ENCODE data around the gene KRTAP3-2.

The KRTAP3-2 gene

GRCh38 chr17:41020336-41020735 is 20.6 kb upstream of the KRTAP3-2 start:
- DNase-seq (ENCODE audit: low read depth in 1 of 2, low spot score in 1 of 2) = peak in 1 of 2 experiments; percentile 68
- no peak for TF ChIP-seq JUND (IDR thresholded peaks at IDR 0.05; ENCODE audit: low read depth)
- in situ Hi-C loops (cut with HindIII; ENCODE audit: low pct_unique_long_range_greater_than_20kb, low sequenced_read_pairs) = no loop called here

- in situ Hi-C loops (cut with HindIII; ENCODE audit: low pct_unique_long_range_greater_than_20kb, low sequenced_read_pairs) = no loop called here
- DNase-seq (ENCODE audit: low read depth in 1 of 2, low spot score in 1 of 2) = no peak
- no peak for TF ChIP-seq JUND (IDR thresholded peaks at IDR 0.05; ENCODE audit: low read depth)
These were observed 19.7 kb upstream of the KRTAP3-2 start for GRCh38 chr17:41019415-41019814.

GRCh38 chr17:41018541-41018940 is 18.8 kb upstream of the KRTAP3-2 start:
- DNase-seq (ENCODE audit: low read depth in 1 of 2, low spot score in 1 of 2) = peak in 1 of 2 experiments; percentile 46
- in situ Hi-C loops (cut with HindIII; ENCODE audit: low pct_unique_long_range_greater_than_20kb, low sequenced_read_pairs) = no loop called here
- no peak for TF ChIP-seq JUND (IDR thresholded peaks at IDR 0.05; ENCODE audit: low read depth)

GRCh38 chr17:41016578-41017215 is 17.0 kb upstream of the KRTAP3-2 start:
- DNase-seq (ENCODE audit: low read depth in 1 of 2, low spot score in 1 of 2) = no peak
- in situ Hi-C loops (cut with HindIII; ENCODE audit: low pct_unique_long_range_greater_than_20kb, low sequenced_read_pairs) = no loop called here
- TF ChIP-seq JUND (IDR thresholded peaks at IDR 0.05; ENCODE audit: low read depth) = no peak

- no peak for TF ChIP-seq JUND (IDR thresholded peaks at IDR 0.05; ENCODE audit: low read depth)
- in situ Hi-C loops (cut with HindIII; ENCODE audit: low pct_unique_long_range_greater_than_20kb, low sequenced_read_pairs) = no loop called here
- no peak for DNase-seq (ENCODE audit: low read depth in 1 of 2, low spot score in 1 of 2)
These were observed 15.7 kb upstream of the KRTAP3-2 start for GRCh38 chr17:41015454-41015853.

- DNase-seq (ENCODE audit: low read depth in 1 of 2, low spot score in 1 of 2) = no peak
- no peak for TF ChIP-seq JUND (IDR thresholded peaks at IDR 0.05; ENCODE audit: low read depth)
These were observed 13.9 kb upstream of the KRTAP3-2 start for GRCh38 chr17:41013606-41014005.

GRCh38 chr17:41013181-41013580 is 13.5 kb upstream of the KRTAP3-2 start:
- in situ Hi-C loops (cut with HindIII; ENCODE audit: low pct_unique_long_range_greater_than_20kb, low sequenced_read_pairs) = no loop called here
- DNase-seq (ENCODE audit: low read depth in 1 of 2, low spot score in 1 of 2) = no peak
- TF ChIP-seq JUND (IDR thresholded peaks at IDR 0.05; ENCODE audit: low read depth) = no peak

More at GRCh38 chr17:41013606-41014005, 13.9 kb upstream of the KRTAP3-2 start:
- in situ Hi-C loops (cut with HindIII; ENCODE audit: low pct_unique_long_range_greater_than_20kb, low sequenced_read_pairs) = no loop called here

GRCh38 chr17:41012326-41013120 is 12.8 kb upstream of the KRTAP3-2 start:
- no peak for DNase-seq (ENCODE audit: low read depth in 1 of 2, low spot score in 1 of 2)
- TF ChIP-seq JUND (IDR thresholded peaks at IDR 0.05; ENCODE audit: low read depth) = no peak
- in situ Hi-C loops (cut with HindIII; ENCODE audit: low pct_unique_long_range_greater_than_20kb, low sequenced_read_pairs) = no loop called here

- in situ Hi-C loops (cut with HindIII; ENCODE audit: low pct_unique_long_range_greater_than_20kb, low sequenced_read_pairs) = no loop called here
- no peak for TF ChIP-seq JUND (IDR thresholded peaks at IDR 0.05; ENCODE audit: low read depth)
- no peak for DNase-seq (ENCODE audit: low read depth in 1 of 2, low spot score in 1 of 2)
These were observed 10.7 kb upstream of the KRTAP3-2 start for GRCh38 chr17:41010441-41010840.

- in situ Hi-C loops (cut with HindIII; ENCODE audit: low pct_unique_long_range_greater_than_20kb, low sequenced_read_pairs) = no loop called here
- no peak for DNase-seq (ENCODE audit: low read depth in 1 of 2, low spot score in 1 of 2)
- TF ChIP-seq JUND (IDR thresholded peaks at IDR 0.05; ENCODE audit: low read depth) = no peak
These were observed 10.2 kb upstream of the KRTAP3-2 start for GRCh38 chr17:41009936-41010335.

- peak; percentile 45 to 94 for DNase-seq (ENCODE audit: low read depth in 1 of 2, low spot score in 1 of 2)
- peak; percentile 96 for TF ChIP-seq JUND (IDR thresholded peaks at IDR 0.05; ENCODE audit: low read depth)
These were observed 9.6 kb upstream of the KRTAP3-2 start for GRCh38 chr17:41009301-41009760.

GRCh38 chr17:41008811-41009210 is 9.1 kb upstream of the KRTAP3-2 start, which contains the start of gene KRTAP3-1:
Gene KRTAP3-1, minus strand, starts transcription at chr17:41009128. Its CDS starts 54 bp downstream, at chr17:41009074.
- peak in 1 of 2 experiments; percentile 35 for DNase-seq (ENCODE audit: low read depth in 1 of 2, low spot score in 1 of 2)
- TF ChIP-seq JUND (IDR thresholded peaks at IDR 0.05; ENCODE audit: low read depth) = no peak
- in situ Hi-C loops (cut with HindIII; ENCODE audit: low pct_unique_long_range_greater_than_20kb, low sequenced_read_pairs) = no loop called here

More at GRCh38 chr17:41009301-41009760, 9.6 kb upstream of the KRTAP3-2 start:
- in situ Hi-C loops (cut with HindIII; ENCODE audit: low pct_unique_long_range_greater_than_20kb, low sequenced_read_pairs) = no loop called here

GRCh38 chr17:41004397-41004796 is 4.7 kb upstream of the KRTAP3-2 start:
- in situ Hi-C loops (cut with HindIII; ENCODE audit: low pct_unique_long_range_greater_than_20kb, low sequenced_read_pairs) = no loop called here
- DNase-seq (ENCODE audit: low read depth in 1 of 2, low spot score in 1 of 2) = no peak
- no peak for TF ChIP-seq JUND (IDR thresholded peaks at IDR 0.05; ENCODE audit: low read depth)

Measured in T47D (cell line).